ENCODE measurements around the gene PLEKHG3. TPM values are rescaled to one million over a fixed set of nuclear protein-coding genes. Genes with fewer than 3 reads are reported as not detected.

Gene PLEKHG3
- polyA plus RNA-seq, 3 donors: 6.3 to 21.6 (median 13.0) TPM

DNA sequence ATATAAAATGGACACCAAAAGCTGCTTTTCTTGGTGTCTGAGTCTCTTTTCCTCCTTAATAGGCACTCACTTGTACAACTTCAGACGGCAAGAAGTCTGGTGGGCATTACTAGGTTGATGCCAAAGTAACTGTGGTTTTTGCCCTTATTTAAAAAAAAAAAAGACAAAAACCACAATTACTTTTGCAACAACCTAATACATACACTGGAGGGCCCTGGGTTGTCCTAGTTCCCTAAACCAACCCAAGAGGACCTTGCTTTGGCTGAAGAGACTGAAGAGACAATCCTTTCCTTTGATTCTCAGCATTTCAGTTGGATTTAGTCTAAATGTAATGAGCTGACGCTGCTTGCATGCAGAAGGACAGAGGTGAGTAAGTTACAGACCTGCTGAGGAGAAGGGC is 16.2 kb upstream of the PLEKHG3 start:
- peaks cover 0 to 2% (median 0%) of the 10 kb centered on the region in 7 donors for H3K9me3 Mint-ChIP-seq
- H4K20me1 ChIP-seq (ENCODE audit: insufficient read depth, low read length): no peaks in the 10 kb centered on the region
- no peak overlapping the region for H2AFZ ChIP-seq (ENCODE audit: insufficient read depth, low read depth, low read length, poor library complexity, severe bottlenecking)
- peaks cover 10 to 18% of the 10 kb centered on the region in 2 donors for H3K27me3 ChIP-seq (ENCODE audit: control insufficient read depth in 2 of 2, insufficient read depth in 2 of 2, low read length in 2 of 2)
- peak overlapping the region; percentile 15 for H3K4me2 ChIP-seq (replicated peaks; ENCODE audit: extremely low read depth, low read length, poor library complexity, severe bottlenecking)
- WGBS (ENCODE audit: insufficient coverage): 0% methylated on average over 1 of the region's 2 CpGs
- DNase-seq: peak; percentile 45 to 65 (median 52)
- H3K4me3 ChIP-seq (replicated peaks in 1 of 3; ENCODE audit: low read depth in 2 of 3, low read length in 3 of 3): no peak overlapping the region
- H3K9me3 ChIP-seq (replicated peaks in 1 of 2; ENCODE audit: control insufficient read depth in 1 of 2, insufficient read depth in 1 of 2, low read length in 2 of 2): no peaks in the 10 kb centered on the region
- TF ChIP-seq, protein P1, sequence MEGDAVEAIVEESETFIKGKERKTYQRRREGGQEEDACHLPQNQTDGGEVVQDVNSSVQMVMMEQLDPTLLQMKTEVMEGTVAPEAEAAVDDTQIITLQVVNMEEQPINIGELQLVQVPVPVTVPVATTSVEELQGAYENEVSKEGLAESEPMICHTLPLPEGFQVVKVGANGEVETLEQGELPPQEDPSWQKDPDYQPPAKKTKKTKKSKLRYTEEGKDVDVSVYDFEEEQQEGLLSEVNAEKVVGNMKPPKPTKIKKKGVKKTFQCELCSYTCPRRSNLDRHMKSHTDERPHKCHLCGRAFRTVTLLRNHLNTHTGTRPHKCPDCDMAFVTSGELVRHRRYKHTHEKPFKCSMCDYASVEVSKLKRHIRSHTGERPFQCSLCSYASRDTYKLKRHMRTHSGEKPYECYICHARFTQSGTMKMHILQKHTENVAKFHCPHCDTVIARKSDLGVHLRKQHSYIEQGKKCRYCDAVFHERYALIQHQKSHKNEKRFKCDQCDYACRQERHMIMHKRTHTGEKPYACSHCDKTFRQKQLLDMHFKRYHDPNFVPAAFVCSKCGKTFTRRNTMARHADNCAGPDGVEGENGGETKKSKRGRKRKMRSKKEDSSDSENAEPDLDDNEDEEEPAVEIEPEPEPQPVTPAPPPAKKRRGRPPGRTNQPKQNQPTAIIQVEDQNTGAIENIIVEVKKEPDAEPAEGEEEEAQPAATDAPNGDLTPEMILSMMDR (IDR thresholded peaks at IDR 0.05): no peak
- H3K4me3 Mint-ChIP-seq: peak overlapping the region in 1 of 2 donors; percentile 80
- no peaks in the 10 kb centered on the region for H3K79me2 ChIP-seq (ENCODE audit: insufficient read depth, low read length)
- intact Hi-C loops (cut with micrococcal nuclease): loop anchor here in 1 of 2 donors (5.0 kb wide), 1 partner anchor 69 kb away; no protein-coding TSS in a partner anchor
- H3K36me3 Mint-ChIP-seq: peaks cover 3 to 7% of the 10 kb centered on the region in 2 donors
- H3K27me3 Mint-ChIP-seq (ENCODE audit: low read depth in 3 of 3): peaks cover 23 to 47% (median 33%) of the 10 kb centered on the region in 3 donors
- H3K27ac Mint-ChIP-seq: peak overlapping the region in 2 of 7 donors; percentile 14 to 42
- no peak overlapping the region for H3K9ac ChIP-seq (ENCODE audit: insufficient read depth, low read length, poor library complexity, severe bottlenecking)
- peaks cover 36% of the 10 kb centered on the region for H3K4me1 Mint-ChIP-seq
- peaks cover 34 to 40% of the 10 kb centered on the region in 2 donors for H3K4me1 ChIP-seq (ENCODE audit: control insufficient read depth in 1 of 2, insufficient read depth in 2 of 2, low read length in 2 of 2)
- no peak overlapping the region for H3K27ac ChIP-seq (ENCODE audit: low read depth in 1 of 2, low read length in 2 of 2)
- no peaks in the 10 kb centered on the region for H3K36me3 ChIP-seq (replicated peaks in 1 of 2; ENCODE audit: control insufficient read depth in 1 of 2, insufficient read depth in 2 of 2, low read length in 2 of 2)

GRCh38 chr14:64688811-64689281 is 15.4 kb upstream of the PLEKHG3 start:
- Histone ChIP-seq H3K4me3 (replicated peaks in 1 of 3; ENCODE audit: low read depth in 2 of 3, low read length in 3 of 3) (no peak overlapping the region), H3K9ac (ENCODE audit: insufficient read depth, low read length, poor library complexity, severe bottlenecking) (no peak overlapping the region), H3K9me3 (replicated peaks in 1 of 2; ENCODE audit: control insufficient read depth in 1 of 2, insufficient read depth in 1 of 2, low read length in 2 of 2) (no peaks in the 10 kb centered on the region), H3K4me1 (ENCODE audit: control insufficient read depth in 1 of 2, insufficient read depth in 2 of 2, low read length in 2 of 2) (peaks cover 42 to 48% of the 10 kb centered on the region in 2 donors), H3K36me3 (replicated peaks in 1 of 2; ENCODE audit: control insufficient read depth in 1 of 2, insufficient read depth in 2 of 2, low read length in 2 of 2) (no peaks in the 10 kb centered on the region), H3K27ac (ENCODE audit: low read depth in 1 of 2, low read length in 2 of 2) (no peak overlapping the region), H2AFZ (ENCODE audit: insufficient read depth, low read depth, low read length, poor library complexity, severe bottlenecking) (no peak overlapping the region), H3K79me2 (ENCODE audit: insufficient read depth, low read length) (no peaks in the 10 kb centered on the region), H3K4me2 (replicated peaks; ENCODE audit: extremely low read depth, low read length, poor library complexity, severe bottlenecking) (no peak overlapping the region), H3K27me3 (ENCODE audit: control insufficient read depth in 2 of 2, insufficient read depth in 2 of 2, low read length in 2 of 2) (peaks cover 10 to 18% of the 10 kb centered on the region in 2 donors), H4K20me1 (ENCODE audit: insufficient read depth, low read length) (no peaks in the 10 kb centered on the region)
- 62% methylated on average over 3 of the region's 7 CpGs for WGBS (ENCODE audit: insufficient coverage)
- TF ChIP-seq, protein P1 (IDR thresholded peaks at IDR 0.05): no peak
- no peak for DNase-seq
- Mint-ChIP-seq H3K4me3 (peak overlapping the region in 1 of 2 donors; percentile 80), H3K4me1 (peaks cover 43% of the 10 kb centered on the region), H3K27ac (no peak overlapping the region), H3K36me3 (peaks cover 3 to 7% of the 10 kb centered on the region in 2 donors), H3K9me3 (peaks cover 0 to 2% (median 0%) of the 10 kb centered on the region in 7 donors), H3K27me3 (ENCODE audit: low read depth in 3 of 3) (peaks cover 21 to 49% (median 32%) of the 10 kb centered on the region in 3 donors)
- intact Hi-C loops (cut with micrococcal nuclease): loop anchor here in 1 of 2 donors (5.0 kb wide), 1 partner anchor 68 kb away; no protein-coding TSS in a partner anchor

All from CD14-positive monocyte (primary cell).